Panc1 (cell line): ENCODE measurements around the gene AGAP1.

ENCODE experiments used
- SIN3A ChIP-seq: IDR thresholded peaks from 2 replicates; pipeline ENCODE4 v1.6.1; 2012; ENCODE audit warnings: low read depth, mild to moderate bottlenecking, low read length, moderate library complexity, borderline replicate concordance; ENCODE audit not compliant: insufficient read depth
- TF ChIP-seq, protein P1 (sequence below): fragments of 450-650 bp; IDR thresholded peaks from 2 replicates; pipeline ENCODE4 v1.5.1; 2017; ENCODE audit warnings: mild to moderate bottlenecking

GRCh38 chr2:235745597-235745996, 251.8 kb downstream of the AGAP1 start:
- TF ChIP-seq, protein P1, sequence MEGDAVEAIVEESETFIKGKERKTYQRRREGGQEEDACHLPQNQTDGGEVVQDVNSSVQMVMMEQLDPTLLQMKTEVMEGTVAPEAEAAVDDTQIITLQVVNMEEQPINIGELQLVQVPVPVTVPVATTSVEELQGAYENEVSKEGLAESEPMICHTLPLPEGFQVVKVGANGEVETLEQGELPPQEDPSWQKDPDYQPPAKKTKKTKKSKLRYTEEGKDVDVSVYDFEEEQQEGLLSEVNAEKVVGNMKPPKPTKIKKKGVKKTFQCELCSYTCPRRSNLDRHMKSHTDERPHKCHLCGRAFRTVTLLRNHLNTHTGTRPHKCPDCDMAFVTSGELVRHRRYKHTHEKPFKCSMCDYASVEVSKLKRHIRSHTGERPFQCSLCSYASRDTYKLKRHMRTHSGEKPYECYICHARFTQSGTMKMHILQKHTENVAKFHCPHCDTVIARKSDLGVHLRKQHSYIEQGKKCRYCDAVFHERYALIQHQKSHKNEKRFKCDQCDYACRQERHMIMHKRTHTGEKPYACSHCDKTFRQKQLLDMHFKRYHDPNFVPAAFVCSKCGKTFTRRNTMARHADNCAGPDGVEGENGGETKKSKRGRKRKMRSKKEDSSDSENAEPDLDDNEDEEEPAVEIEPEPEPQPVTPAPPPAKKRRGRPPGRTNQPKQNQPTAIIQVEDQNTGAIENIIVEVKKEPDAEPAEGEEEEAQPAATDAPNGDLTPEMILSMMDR = no peak
- TF ChIP-seq SIN3A = no peak
